Glutamatergic neuron (in vitro differentiated cells): ENCODE data around the gene MTCL3.
A peak's percentile ranks its signal among the peaks of the same experiment; 100 is the strongest.

Experiments used
- DNase-seq: peaks from one replicate; pipeline ENCODE4 v3.0.0; 2022
- H3K27ac Mint-ChIP-seq: one replicate; pipeline ENCODE4 v1.8.0; 2020; ENCODE audit warnings: mild to moderate bottlenecking, mixed read lengths, inconsistent platforms; ENCODE audit not compliant: unreplicated experiment
- H3K27me3 Mint-ChIP-seq: one replicate; pipeline ENCODE4 v1.8.0; 2020; ENCODE audit warnings: mild to moderate bottlenecking, moderate library complexity, mixed read lengths, inconsistent platforms; ENCODE audit not compliant: unreplicated experiment
- H3K36me3 Mint-ChIP-seq: one replicate; pipeline ENCODE4 v1.8.0; 2020; ENCODE audit warnings: mild to moderate bottlenecking, mixed read lengths, inconsistent platforms; ENCODE audit not compliant: unreplicated experiment
- H3K4me1 Mint-ChIP-seq: one replicate; pipeline ENCODE4 v1.8.0; 2020; ENCODE audit warnings: mild to moderate bottlenecking, low read depth, mixed read lengths, inconsistent platforms; ENCODE audit not compliant: unreplicated experiment
- H3K4me3 Mint-ChIP-seq: one replicate; pipeline ENCODE4 v1.8.0; 2020; ENCODE audit warnings: mild to moderate bottlenecking, mixed read lengths, inconsistent platforms; ENCODE audit not compliant: unreplicated experiment
- H3K9me3 Mint-ChIP-seq: one replicate; pipeline ENCODE4 v1.8.0; 2020; ENCODE audit warnings: mild to moderate bottlenecking, moderate library complexity, mixed read lengths, inconsistent platforms; ENCODE audit not compliant: unreplicated experiment
- CTCF ChIP-seq: fragments of 200-600 bp; sonication (generic); IDR thresholded peaks from one replicate; pipeline ENCODE4 v1.5.0; 2021; ENCODE audit not compliant: partially characterized antibody, unreplicated experiment

Gene MTCL3

DNA sequence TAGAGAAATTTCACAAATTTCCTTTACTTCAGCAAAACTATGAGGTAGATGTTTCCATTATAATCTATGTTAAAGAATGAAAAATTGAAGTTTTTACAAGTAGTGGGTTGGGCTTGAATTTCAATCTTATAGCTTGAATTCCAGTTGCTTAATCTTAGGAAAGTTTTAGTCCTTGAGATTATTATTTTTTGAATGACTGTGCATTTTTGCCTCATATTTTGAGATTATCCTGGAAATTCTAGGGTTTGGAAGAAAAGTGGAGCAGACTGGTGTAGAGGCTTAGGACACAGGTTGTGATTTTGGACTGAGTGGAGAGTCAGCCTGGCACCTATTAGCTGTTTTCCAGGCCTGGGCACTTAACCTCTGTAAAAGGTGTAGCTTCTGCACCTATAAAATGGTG is 5.7 kb downstream of the MTCL3 start:
- no peak for DNase-seq
- H3K27me3 Mint-ChIP-seq: peaks cover 22% of the 10 kb centered on the region
- peaks cover 11% of the 10 kb centered on the region for H3K36me3 Mint-ChIP-seq
- peaks cover 31% of the 10 kb centered on the region for H3K4me1 Mint-ChIP-seq
- peaks cover 36% of the 10 kb centered on the region for H3K9me3 Mint-ChIP-seq
- no peak overlapping the region for H3K27ac Mint-ChIP-seq
- peak overlapping the region; percentile 99 for H3K4me3 Mint-ChIP-seq
- TF ChIP-seq CTCF: no peak

DNA sequence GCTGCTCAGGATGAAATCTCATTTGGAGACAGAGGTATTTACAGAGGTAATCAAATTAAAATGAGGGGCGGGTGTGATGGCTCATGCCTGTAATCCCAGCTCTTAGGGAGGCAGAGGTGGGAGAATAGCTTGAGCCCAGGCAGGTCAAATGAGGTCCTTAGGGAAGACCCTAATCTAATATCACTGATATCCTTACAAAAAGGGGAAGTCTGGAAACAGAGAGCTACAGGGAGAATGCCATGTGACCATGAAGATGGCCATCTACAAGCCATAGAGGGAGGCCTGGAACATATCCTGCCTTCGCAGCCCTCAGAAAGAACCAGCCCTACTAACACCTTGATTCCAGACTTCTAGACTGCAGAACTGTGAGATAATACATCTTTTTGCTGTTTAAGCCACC is 8.3 kb downstream of the MTCL3 start:
- H3K4me3 Mint-ChIP-seq: peak overlapping the region; percentile 9
- no peak for TF ChIP-seq CTCF
- H3K36me3 Mint-ChIP-seq: peaks cover 11% of the 10 kb centered on the region

GRCh38 chr6:127506894-127507293 is 12.2 kb downstream of the MTCL3 start:
- peaks cover 4% of the 10 kb centered on the region for H3K36me3 Mint-ChIP-seq
- no peak for DNase-seq
- H3K4me3 Mint-ChIP-seq: no peak overlapping the region
- no peak overlapping the region for H3K27ac Mint-ChIP-seq
- peaks cover 19% of the 10 kb centered on the region for H3K4me1 Mint-ChIP-seq
- TF ChIP-seq CTCF: no peak
- H3K9me3 Mint-ChIP-seq: peaks cover 6% of the 10 kb centered on the region
- peaks cover 3% of the 10 kb centered on the region for H3K27me3 Mint-ChIP-seq

More for the DNA sequence above, 8.3 kb downstream of the MTCL3 start:
- H3K27me3 Mint-ChIP-seq: peaks cover 10% of the 10 kb centered on the region
- H3K9me3 Mint-ChIP-seq: peaks cover 18% of the 10 kb centered on the region
- no peak for DNase-seq
- H3K4me1 Mint-ChIP-seq: peaks cover 29% of the 10 kb centered on the region
- no peak overlapping the region for H3K27ac Mint-ChIP-seq

- Mint-ChIP-seq H3K4me1 (peaks cover 3% of the 10 kb centered on the region), H3K9me3 (no peaks in the 10 kb centered on the region), H3K27me3 (no peaks in the 10 kb centered on the region), H3K4me3 (no peak overlapping the region), H3K27ac (no peak overlapping the region), H3K36me3 (peaks cover 4% of the 10 kb centered on the region)
- no peak for DNase-seq
- no peak for TF ChIP-seq CTCF
Measured at GRCh38 chr6:127503022-127503421, 16.1 kb downstream of the MTCL3 start.

DNA sequence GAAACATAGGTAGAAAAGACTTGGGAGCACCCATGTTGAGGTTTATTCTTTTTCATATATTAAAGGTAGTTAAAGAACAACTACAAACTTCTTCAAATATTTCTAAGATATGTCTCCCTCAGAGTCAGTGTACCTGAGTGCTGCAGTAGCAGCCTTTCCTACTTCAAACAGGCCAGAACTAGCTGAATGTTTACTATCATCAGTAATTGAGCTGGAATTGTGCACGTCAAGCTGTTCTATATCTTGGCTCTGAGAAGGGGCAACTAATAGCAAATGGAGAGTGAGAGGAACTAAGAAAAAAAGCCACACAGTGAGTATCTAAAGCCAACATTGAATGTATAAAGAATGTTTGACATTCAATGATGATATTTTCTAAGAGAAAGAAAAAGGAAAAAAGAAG is 21.7 kb downstream of the MTCL3 start:
- no peak overlapping the region for H3K4me3 Mint-ChIP-seq
- DNase-seq: no peak
- H3K27ac Mint-ChIP-seq: no peak overlapping the region
- H3K9me3 Mint-ChIP-seq: no peaks in the 10 kb centered on the region
- H3K36me3 Mint-ChIP-seq: no peaks in the 10 kb centered on the region
- H3K4me1 Mint-ChIP-seq: peaks cover 2% of the 10 kb centered on the region
- no peaks in the 10 kb centered on the region for H3K27me3 Mint-ChIP-seq
- TF ChIP-seq CTCF: no peak
